Measurements from ENCODE around the gene CARHSP1. TPM values are rescaled to one million over a fixed set of nuclear protein-coding genes. Genes with fewer than 3 reads are reported as not detected.

CARHSP1 gene
- total and polyA plus RNA-seq, 2 experiments from 2014 or later = 129 to 150 TPM

DNA sequence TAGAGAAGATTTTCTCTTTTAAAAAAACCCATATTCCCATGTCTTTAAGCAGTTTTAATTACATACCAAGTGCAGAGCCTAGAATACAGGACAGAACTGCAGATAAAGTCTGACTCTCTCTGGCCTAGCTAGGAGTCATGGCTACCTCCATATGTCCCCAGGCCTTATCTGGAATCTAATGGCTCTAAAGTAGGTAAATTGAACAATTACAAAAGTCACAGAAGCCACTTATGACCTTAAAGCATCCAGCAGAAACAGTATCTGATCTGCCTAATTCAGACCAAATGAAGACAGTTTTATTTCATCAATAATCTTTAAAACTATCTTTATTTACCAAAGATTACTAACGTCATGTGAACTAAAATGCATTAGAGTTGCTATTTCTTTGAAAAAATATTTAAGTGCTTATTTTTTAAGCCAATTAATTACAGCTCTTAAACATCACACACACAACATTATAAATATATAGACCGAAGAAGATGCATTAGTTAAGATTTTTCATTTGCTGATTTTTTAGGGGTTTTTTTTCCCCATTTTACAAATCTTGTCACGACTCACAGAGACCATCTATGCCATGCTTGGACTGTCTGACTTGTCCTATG lies 42.4 kb downstream of the CARHSP1 start:
- Histone ChIP-seq H3K27me3 (replicated peaks; ENCODE audit: insufficient read depth) (no peaks in the 10 kb centered on the region), H3F3A (ENCODE audit: insufficient read depth) (peaks cover 38% of the 10 kb centered on the region), H3K27ac (no peak overlapping the region), H3K9me2 (ENCODE audit: insufficient read depth) (no peaks in the 10 kb centered on the region), H3K4me2 (ENCODE audit: unreplicated experiment) (no peak overlapping the region), H3K79me2 (ENCODE audit: insufficient read depth) (peaks cover 84% of the 10 kb centered on the region), H3K9ac (no peak overlapping the region), H2AFZ (no peak overlapping the region), H4K20me1 (ENCODE audit: insufficient read depth) (no peaks in the 10 kb centered on the region), H3K4me3 (no peak overlapping the region), H3K4me1 (ENCODE audit: insufficient read depth) (0 out of 2 replicates have a peak, but pooled peaks cover 3% of the 10 kb centered on the region), H3K9me3 (ENCODE audit: low read depth) (no peaks in the 10 kb centered on the region), H3K36me3 (ENCODE audit: low read depth) (peaks cover 39% of the 10 kb centered on the region)
- TF ChIP-seq EZH2 (IDR thresholded peaks at IDR 0.05; ENCODE audit: insufficient read depth, poor library complexity, severe bottlenecking) (no peak), EZH2phosphoT487 (IDR thresholded peaks at IDR 0.05; ENCODE audit: insufficient read depth, low read depth) (no peak)
- in situ Hi-C loops (cut with MboI) = no loop called here
- DNase-seq = no peak
- WGBS, 2 experiments (ENCODE audit: low coverage in 1 of 2, low lambda C conversion rate in 2 of 2, missing lambda C conversion rate in 2 of 2) = 96 to 100% methylated on average over 3 of the region's 3 CpGs

DNA sequence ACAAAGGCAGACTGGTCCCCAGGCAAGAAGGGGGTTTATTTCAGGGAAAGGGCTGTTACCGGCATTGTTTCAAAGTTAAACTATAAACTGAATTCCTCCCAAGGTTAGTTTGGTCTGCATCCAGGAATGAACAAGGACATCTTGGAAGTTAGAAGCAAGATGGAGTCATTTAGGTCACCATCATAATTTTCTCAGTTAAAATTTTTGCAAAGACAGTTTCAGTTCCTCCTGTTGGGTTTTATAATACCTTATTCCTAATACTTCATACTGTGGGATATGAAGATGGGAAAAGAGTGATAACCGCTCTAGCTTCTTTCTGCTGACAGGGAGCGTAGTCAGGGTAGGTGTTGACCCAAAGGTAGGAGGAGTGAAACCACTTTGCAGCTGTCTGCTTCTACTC lies 46.4 kb downstream of the CARHSP1 start:
- TF ChIP-seq EZH2phosphoT487 (IDR thresholded peaks at IDR 0.05; ENCODE audit: insufficient read depth, low read depth) = no peak
- TF ChIP-seq EZH2 (IDR thresholded peaks at IDR 0.05; ENCODE audit: insufficient read depth, poor library complexity, severe bottlenecking) = no peak
- 0 out of 2 replicates have a peak, but pooled peaks cover 2% of the 10 kb centered on the region for H3K4me1 ChIP-seq (ENCODE audit: insufficient read depth)
- H3K9ac ChIP-seq = no peak overlapping the region
- no peaks in the 10 kb centered on the region for H3K27me3 ChIP-seq (replicated peaks; ENCODE audit: insufficient read depth)
- WGBS, 2 experiments (ENCODE audit: low coverage in 1 of 2, low lambda C conversion rate in 2 of 2, missing lambda C conversion rate in 2 of 2) = 85 to 90% methylated on average over 3 of the region's 3 CpGs
- DNase-seq = no peak
- no peaks in the 10 kb centered on the region for H3K9me3 ChIP-seq (ENCODE audit: low read depth)
- H3F3A ChIP-seq (ENCODE audit: insufficient read depth) = peaks cover 41% of the 10 kb centered on the region; the same call in 1 of the 2 replicates
- no peaks in the 10 kb centered on the region for H3K9me2 ChIP-seq (ENCODE audit: insufficient read depth)
- peaks cover 94% of the 10 kb centered on the region for H3K79me2 ChIP-seq (ENCODE audit: insufficient read depth)
- H3K4me2 ChIP-seq (ENCODE audit: unreplicated experiment) = no peak overlapping the region
- in situ Hi-C loops (cut with MboI) = no loop called here
- H3K27ac ChIP-seq = no peak overlapping the region
- no peaks in the 10 kb centered on the region for H4K20me1 ChIP-seq (ENCODE audit: insufficient read depth)
- H3K4me3 ChIP-seq = no peak overlapping the region
- peaks cover 67% of the 10 kb centered on the region for H3K36me3 ChIP-seq (ENCODE audit: low read depth)
- H2AFZ ChIP-seq = no peak overlapping the region

DNA sequence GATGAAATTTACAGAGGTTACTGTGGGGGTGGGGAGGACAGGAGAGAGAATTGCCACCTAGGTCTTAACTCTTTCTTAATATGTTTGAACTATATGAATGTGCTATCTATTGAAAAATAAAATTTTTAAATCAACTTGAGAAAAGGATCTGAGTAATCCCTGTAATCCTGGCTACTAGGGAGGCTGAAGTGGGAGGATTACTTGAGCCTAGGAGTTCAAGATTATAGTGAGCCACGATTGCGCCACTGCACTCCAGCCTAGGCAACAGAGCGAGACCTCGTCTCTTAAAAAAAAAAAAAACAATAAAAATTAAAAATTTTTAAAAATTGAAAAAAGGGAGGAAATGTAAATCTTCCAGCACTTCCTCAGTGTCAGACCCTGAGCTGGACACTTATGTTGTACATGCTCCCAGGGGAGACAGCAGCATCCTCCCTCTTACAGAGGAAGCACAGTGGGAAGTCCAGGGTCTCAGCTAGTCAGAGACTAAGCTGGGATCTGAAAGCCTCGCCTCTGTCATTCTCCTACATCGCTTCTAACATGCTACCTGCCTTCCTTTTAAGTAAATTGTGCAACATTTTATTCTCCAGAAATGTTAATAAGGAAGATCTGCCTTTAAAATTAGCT lies 49.3 kb downstream of the CARHSP1 start:
- WGBS, 2 experiments (ENCODE audit: low coverage in 1 of 2, low lambda C conversion rate in 2 of 2, missing lambda C conversion rate in 2 of 2) = 92 to 93% methylated on average over 6 of the region's 6 CpGs
- in situ Hi-C loops (cut with MboI) = no loop called here
- Histone ChIP-seq H3K4me1 (ENCODE audit: insufficient read depth) (0 out of 2 replicates have a peak, but pooled peaks cover 7% of the 10 kb centered on the region), H3K27ac (no peak overlapping the region), H3K4me2 (ENCODE audit: unreplicated experiment) (no peak overlapping the region), H3K27me3 (replicated peaks; ENCODE audit: insufficient read depth) (no peaks in the 10 kb centered on the region), H3F3A (ENCODE audit: insufficient read depth) (peaks cover 51% of the 10 kb centered on the region), H4K20me1 (ENCODE audit: insufficient read depth) (no peaks in the 10 kb centered on the region), H3K9me3 (ENCODE audit: low read depth) (no peaks in the 10 kb centered on the region), H3K9me2 (ENCODE audit: insufficient read depth) (no peaks in the 10 kb centered on the region), H3K4me3 (no peak overlapping the region), H2AFZ (no peak overlapping the region), H3K9ac (no peak overlapping the region), H3K36me3 (ENCODE audit: low read depth) (peaks cover 78% of the 10 kb centered on the region), H3K79me2 (ENCODE audit: insufficient read depth) (peaks cover 95% of the 10 kb centered on the region)
- TF ChIP-seq EZH2phosphoT487 (IDR thresholded peaks at IDR 0.05; ENCODE audit: insufficient read depth, low read depth) (no peak), EZH2 (IDR thresholded peaks at IDR 0.05; ENCODE audit: insufficient read depth, poor library complexity, severe bottlenecking) (no peak)
- no peak for DNase-seq

DNA sequence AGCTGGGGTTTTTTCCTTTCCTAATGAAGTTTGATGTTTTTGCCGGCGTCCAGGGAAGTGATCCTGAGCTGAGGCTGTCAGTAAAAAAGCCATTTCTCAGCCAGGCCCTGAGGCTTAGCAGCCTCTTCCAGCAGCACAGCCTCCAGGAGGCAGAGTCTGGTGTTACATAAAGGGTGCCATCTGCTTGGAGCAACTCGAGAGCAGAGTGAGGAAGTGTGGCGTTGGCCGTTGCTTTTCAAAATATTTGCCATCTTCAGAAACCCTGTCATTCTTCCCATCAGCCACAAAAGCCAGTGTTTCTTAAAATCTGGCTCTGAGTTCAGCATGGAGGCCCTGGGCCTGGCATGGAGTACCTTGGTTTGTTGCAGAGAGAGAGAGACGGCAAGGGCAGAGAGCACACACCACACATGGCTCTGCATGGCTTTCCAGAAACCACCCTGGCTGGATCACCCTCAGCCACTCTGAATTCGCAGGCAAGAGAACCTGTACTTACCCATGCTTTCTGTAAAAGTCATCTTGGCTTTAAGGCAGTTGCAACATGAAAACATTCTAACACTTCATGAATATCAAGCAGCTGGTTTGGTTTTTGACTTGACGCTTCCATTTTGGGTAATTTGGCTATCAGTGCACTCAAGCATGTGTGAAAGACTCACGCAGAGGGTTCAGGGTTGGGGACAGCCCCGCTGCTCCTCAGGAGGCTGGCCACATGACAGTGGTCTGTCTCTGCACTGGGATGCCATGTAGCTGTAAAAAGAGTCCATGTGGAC lies 50.1 kb downstream of the CARHSP1 start:
- Histone ChIP-seq H3K27ac (no peak overlapping the region), H4K20me1 (ENCODE audit: insufficient read depth) (no peaks in the 10 kb centered on the region), H2AFZ (no peak overlapping the region), H3K79me2 (ENCODE audit: insufficient read depth) (peaks cover 95% of the 10 kb centered on the region), H3K9me3 (ENCODE audit: low read depth) (no peaks in the 10 kb centered on the region), H3K9ac (no peak overlapping the region), H3F3A (ENCODE audit: insufficient read depth) (peaks cover 50% of the 10 kb centered on the region), H3K4me1 (ENCODE audit: insufficient read depth) (0 out of 2 replicates have a peak, but pooled peaks cover 7% of the 10 kb centered on the region), H3K9me2 (ENCODE audit: insufficient read depth) (no peaks in the 10 kb centered on the region), H3K36me3 (ENCODE audit: low read depth) (peaks cover 77% of the 10 kb centered on the region), H3K27me3 (replicated peaks; ENCODE audit: insufficient read depth) (no peaks in the 10 kb centered on the region), H3K4me3 (no peak overlapping the region), H3K4me2 (ENCODE audit: unreplicated experiment) (no peak overlapping the region)
- in situ Hi-C loops (cut with MboI) = no loop called here
- WGBS, 2 experiments (ENCODE audit: low coverage in 1 of 2, low lambda C conversion rate in 2 of 2, missing lambda C conversion rate in 2 of 2) = 86% methylated on average over 10 of the region's 10 CpGs
- TF ChIP-seq EZH2phosphoT487 (IDR thresholded peaks at IDR 0.05; ENCODE audit: insufficient read depth, low read depth) (no peak), EZH2 (IDR thresholded peaks at IDR 0.05; ENCODE audit: insufficient read depth, poor library complexity, severe bottlenecking) (no peak)
- DNase-seq = no peak
